ES-I3 (cell line): ENCODE data around the gene CBFA2T2.
"Not testable (repeated sequence)": the region's sequence is repeated elsewhere in the genome, so short reads cannot be mapped to it uniquely, and the experiment has no call there.

Experiments used
- H3K36me3 ChIP-seq: 2 replicates; pipeline ENCODE4 v1.6.1; 2013; ENCODE audit warnings: mild to moderate bottlenecking, low read length, control low read depth, moderate library complexity; ENCODE audit not compliant: insufficient read depth
- H3K4me1 ChIP-seq: 2 replicates; pipeline ENCODE4 v1.6.1; 2013; ENCODE audit warnings: mild to moderate bottlenecking, control low read depth, low read length; ENCODE audit not compliant: insufficient read depth
- H3K9ac ChIP-seq: 2 replicates; pipeline ENCODE4 v1.6.1; 2013; ENCODE audit warnings: low read depth, mild to moderate bottlenecking, low read length, moderate library complexity
- H3K9me3 ChIP-seq: 2 replicates; pipeline ENCODE4 v1.6.1; 2013; ENCODE audit warnings: mild to moderate bottlenecking, low read length, moderate library complexity; ENCODE audit not compliant: control insufficient read depth, insufficient read depth

The CBFA2T2 gene

GRCh38 chr20:33482581-33482980 lies 7.3 kb upstream of the CBFA2T2 start:
- H3K36me3 ChIP-seq = no peaks in the 10 kb centered on the region
- H3K9me3 ChIP-seq = no peaks in the 10 kb centered on the region
- H3K9ac ChIP-seq = no peak overlapping the region
- H3K4me1 ChIP-seq = peaks cover 4% of the 10 kb centered on the region; the same call in 1 of the 2 replicates

- H3K9me3 ChIP-seq, H3K36me3 ChIP-seq, H3K4me1 ChIP-seq, H3K9ac ChIP-seq: not testable (repeated sequence)
Observed at GRCh38 chr20:33483186-33483585, 6.7 kb upstream of the CBFA2T2 start.

DNA sequence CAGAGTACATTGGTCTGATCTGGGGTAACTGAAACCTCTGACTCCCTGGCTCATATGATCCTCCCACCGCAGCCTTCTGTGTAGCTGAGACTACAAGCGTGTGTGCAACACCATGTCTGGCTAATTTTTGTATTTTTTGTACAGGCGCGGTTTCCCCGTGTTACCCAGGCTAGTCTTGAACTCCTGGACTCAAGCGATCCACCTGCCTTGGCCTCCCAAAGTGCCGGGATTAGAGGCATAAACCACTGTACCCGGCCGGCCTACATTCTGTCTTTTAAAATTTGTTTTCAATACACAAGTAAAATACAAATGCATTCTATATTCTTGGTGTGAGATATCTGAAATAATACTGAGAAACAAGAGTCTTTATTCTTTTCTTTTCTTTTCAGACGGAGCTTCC lies 1.7 kb upstream of the CBFA2T2 start:
- H3K36me3 ChIP-seq = no peaks in the 10 kb centered on the region
- no peaks in the 10 kb centered on the region; the same call in 1 of the 2 replicates for H3K4me1 ChIP-seq
- H3K9me3 ChIP-seq = no peaks in the 10 kb centered on the region
- H3K9ac ChIP-seq = no peak overlapping the region

DNA sequence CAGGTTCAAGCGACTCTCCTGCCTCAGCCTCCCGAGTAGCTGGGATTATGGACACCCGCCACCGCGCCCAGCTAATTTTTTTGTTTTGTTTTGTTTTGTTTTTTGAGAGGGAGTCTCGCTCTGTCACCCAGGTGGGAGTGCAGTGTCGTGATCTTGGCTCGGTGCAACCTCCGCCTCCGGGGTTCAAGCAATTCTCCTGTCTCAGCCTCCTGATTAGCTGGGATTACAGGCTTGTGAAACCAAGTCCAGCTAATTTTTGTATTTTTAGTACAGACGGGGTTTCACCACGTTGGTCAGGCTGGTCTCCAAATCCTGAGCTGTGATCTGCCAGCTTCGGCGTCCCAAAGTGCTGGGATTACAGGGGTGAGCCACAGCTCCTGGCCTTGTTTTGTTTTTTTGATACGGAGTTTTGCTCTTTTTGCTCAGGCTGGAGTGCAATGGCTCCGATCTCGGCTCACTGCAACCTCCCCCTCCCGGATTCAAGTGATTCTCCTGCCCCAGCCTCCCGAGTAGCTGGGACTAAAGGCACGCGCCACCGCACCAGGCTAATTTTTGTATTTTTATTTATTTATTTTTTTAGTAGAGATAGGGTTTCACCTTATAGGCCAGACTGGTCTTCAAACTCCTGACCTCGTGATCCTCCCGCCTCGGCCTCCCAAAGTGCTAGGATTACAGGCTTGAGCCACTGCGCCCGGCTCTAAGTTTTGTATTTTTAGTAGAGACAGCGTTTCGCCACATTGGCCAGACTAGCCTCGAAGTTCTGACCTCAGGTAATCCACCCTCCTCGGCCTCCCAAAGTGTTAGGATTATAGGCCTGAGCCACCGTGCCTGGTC lies 1.0 kb upstream of the CBFA2T2 start:
- H3K9me3 ChIP-seq, H3K36me3 ChIP-seq, H3K4me1 ChIP-seq: not testable (repeated sequence)
- H3K9ac ChIP-seq = peak overlapping the region; percentile 61

DNA sequence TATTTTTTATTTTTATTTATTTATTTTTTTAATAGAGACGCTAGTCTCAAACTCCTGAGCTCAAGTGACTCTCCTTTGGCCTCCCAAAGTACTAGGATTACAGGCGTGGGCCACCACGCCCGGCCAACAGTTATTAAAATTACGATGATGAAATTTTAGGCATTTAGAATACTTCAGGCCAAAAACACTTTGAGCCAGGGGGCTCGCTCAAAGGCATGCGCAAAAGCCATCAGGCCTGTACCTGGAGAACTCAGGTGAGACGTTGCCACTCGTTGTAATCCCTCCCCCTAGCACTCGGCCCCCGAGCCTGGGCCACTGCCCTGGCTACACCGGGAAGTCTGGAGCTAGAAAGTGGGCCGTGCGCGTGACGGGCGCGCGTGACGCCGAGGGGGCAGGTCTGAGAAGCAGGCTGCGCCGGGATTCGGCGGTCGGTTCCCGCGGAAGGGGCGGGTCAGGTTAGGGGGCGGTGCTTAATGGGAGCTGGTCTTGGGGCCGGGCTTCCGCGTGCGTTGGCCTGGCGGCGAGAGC lies 337 bp upstream of the CBFA2T2 start:
- no peaks in the 10 kb centered on the region for H3K36me3 ChIP-seq
- H3K9ac ChIP-seq = peak overlapping the region; percentile 61
- no peaks in the 10 kb centered on the region; the same call in 1 of the 2 replicates for H3K4me1 ChIP-seq
- H3K9me3 ChIP-seq = no peaks in the 10 kb centered on the region

DNA sequence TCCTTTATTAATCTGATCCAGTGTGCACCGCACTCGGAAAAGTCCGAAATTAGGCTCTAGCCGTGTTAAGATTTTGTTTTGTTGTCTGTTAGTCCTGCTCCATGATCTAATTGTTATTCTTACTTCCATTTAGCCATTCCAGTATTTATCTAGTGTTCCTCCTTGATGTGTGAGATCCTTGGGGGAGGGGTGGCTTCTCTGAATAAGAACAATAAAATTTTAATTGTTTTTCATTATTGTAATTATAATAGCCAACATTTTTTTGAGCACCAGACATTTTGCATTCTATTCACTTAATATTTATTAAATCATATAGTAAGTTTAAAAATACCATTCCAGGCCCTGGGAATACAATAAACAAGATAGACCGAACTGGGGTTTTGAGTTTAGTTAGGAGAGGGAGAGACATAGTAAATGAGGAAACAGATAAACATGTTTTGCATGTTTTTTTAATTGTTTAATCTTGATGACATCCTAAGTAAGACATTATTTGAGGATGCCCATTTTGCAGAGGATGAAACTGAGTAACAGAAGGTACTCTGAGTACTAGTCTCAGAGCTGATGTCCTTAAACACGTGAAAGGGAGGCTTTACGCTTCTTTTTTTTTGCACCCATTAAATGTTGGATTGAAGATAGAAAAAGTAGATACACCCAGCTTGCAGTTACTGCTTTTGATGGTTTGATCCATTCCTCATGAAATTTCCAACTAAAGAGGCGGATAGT lies 1.2 kb downstream of the CBFA2T2 start:
- no peaks in the 10 kb centered on the region for H3K36me3 ChIP-seq
- H3K4me1 ChIP-seq = no peaks in the 10 kb centered on the region; the same call in 1 of the 2 replicates
- H3K9me3 ChIP-seq = no peaks in the 10 kb centered on the region
- peak overlapping the region; percentile 97 for H3K9ac ChIP-seq

GRCh38 chr20:33493076-33493766 lies 3.3 kb downstream of the CBFA2T2 start:
- no peaks in the 10 kb centered on the region for H3K36me3 ChIP-seq
- H3K4me1 ChIP-seq = no peaks in the 10 kb centered on the region; the same call in 1 of the 2 replicates
- no peak overlapping the region for H3K9ac ChIP-seq
- H3K9me3 ChIP-seq = no peaks in the 10 kb centered on the region

GRCh38 chr20:33496776-33497175 lies 6.9 kb downstream of the CBFA2T2 start:
- not testable (repeated sequence) for H3K9ac ChIP-seq, H3K4me1 ChIP-seq, H3K9me3 ChIP-seq, H3K36me3 ChIP-seq

- Histone ChIP-seq H3K9me3 (no peaks in the 10 kb centered on the region), H3K36me3 (no peaks in the 10 kb centered on the region), H3K9ac (no peak overlapping the region), H3K4me1 (no peaks in the 10 kb centered on the region)
Observed at GRCh38 chr20:33499355-33499754, 9.5 kb downstream of the CBFA2T2 start.

DNA sequence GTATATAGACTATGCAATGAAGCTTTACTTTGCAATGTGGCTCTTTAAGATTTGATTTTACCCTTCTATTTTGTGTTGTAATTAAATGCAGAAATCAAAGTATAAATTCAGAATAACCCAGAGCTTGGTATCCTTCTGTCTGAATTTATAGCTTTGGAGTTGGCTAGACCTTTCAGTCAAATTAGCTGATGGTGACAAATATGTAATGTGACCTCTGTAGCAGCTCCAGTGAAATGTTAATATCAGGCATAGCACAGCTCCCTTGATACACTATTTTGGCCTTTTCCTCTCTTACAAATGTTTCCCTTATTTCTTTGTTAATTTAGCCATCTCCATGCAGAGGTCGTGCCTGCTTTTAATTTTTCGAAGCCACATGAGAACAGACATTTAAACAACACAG lies 11.1 kb downstream of the CBFA2T2 start:
- no peaks in the 10 kb centered on the region for H3K4me1 ChIP-seq
- H3K36me3 ChIP-seq = no peaks in the 10 kb centered on the region
- no peaks in the 10 kb centered on the region for H3K9me3 ChIP-seq
- H3K9ac ChIP-seq = no peak overlapping the region

GRCh38 chr20:33503564-33503963 lies 13.7 kb downstream of the CBFA2T2 start:
- H3K4me1 ChIP-seq = no peaks in the 10 kb centered on the region
- H3K9me3 ChIP-seq = no peaks in the 10 kb centered on the region
- no peaks in the 10 kb centered on the region for H3K36me3 ChIP-seq
- H3K9ac ChIP-seq = no peak overlapping the region

DNA sequence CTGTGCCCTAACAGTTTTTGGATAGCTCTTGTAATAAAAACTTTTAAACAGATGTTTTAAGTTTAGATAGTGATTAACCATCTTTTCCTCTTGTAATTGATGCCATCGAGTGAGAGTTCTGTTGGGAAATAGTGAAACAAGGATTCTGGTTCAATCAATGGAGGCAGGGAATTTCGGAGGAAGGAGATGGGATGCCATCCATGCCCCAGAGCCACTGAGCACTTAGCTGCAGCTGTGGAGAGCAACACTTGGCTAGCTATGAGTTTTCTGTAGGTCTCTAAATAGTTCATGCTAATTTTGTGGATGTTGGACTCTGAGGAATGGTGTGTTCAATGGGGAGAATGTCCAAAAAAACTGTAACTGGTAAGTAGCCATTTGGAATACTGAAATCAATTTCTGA lies 16.7 kb downstream of the CBFA2T2 start:
- Histone ChIP-seq H3K9me3 (no peaks in the 10 kb centered on the region), H3K4me1 (no peaks in the 10 kb centered on the region), H3K36me3 (no peaks in the 10 kb centered on the region), H3K9ac (no peak overlapping the region)

GRCh38 chr20:33507461-33507860 lies 17.6 kb downstream of the CBFA2T2 start:
- H3K9ac ChIP-seq = no peak overlapping the region
- H3K9me3 ChIP-seq = no peaks in the 10 kb centered on the region
- H3K4me1 ChIP-seq = no peaks in the 10 kb centered on the region
- H3K36me3 ChIP-seq = no peaks in the 10 kb centered on the region

DNA sequence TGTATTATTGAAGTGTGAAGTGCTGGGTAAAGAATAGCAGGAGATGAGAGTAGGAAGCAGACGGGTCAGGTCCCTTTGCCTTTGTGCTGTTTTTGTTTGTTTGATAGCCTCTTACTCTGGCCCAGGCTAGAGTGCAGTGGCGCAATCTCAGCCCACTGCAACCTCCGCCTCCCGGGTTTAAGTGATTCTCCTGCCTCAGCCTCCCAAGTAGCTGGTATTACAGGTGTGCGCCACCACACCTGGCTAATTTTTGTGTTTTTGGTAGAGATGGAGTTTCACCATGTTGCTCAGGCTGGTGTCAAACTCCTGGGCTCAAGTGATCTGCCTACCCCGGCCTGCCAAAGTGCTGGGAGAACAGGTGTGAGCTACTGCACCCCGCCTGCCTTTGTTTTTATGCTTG lies 18.1 kb downstream of the CBFA2T2 start:
- not testable (repeated sequence) for H3K9me3 ChIP-seq, H3K4me1 ChIP-seq, H3K36me3 ChIP-seq, H3K9ac ChIP-seq
